Measurements from ENCODE around the gene CLEC18C.

CLEC18C gene

DNA sequence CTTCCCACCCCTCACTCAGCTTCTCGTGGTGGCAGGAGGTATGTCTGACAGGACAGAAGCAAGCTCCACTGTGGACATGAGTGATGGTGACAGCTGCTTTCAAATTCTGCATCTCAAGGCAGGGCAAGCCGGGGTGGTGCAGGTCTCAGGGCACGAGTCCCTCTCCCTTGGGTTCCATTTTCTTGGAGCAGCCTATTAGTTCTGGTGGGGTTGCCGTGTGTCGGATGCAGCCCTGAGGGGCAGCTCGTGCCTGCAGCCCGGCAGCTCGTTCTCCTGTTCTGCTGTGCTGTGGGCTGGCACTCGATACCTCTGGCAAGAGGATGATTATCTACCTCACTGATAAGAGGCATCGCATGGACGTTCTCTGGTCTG is 16.5 kb upstream of the CLEC18C start:
- Histone ChIP-seq H3K27me3 (replicated peaks; ENCODE audit: control insufficient read depth, insufficient read depth, low read length) (no peaks in the 10 kb centered on the region), H3K4me3 (replicated peaks; ENCODE audit: low read depth, low read length) (no peak overlapping the region), H3K36me3 (ENCODE audit: control insufficient read depth, insufficient read depth, low read length) (peaks cover 50% of the 10 kb centered on the region)
- DNase-seq (ENCODE audit: extremely low read depth, insufficient read length) = no peak
- TF ChIP-seq, protein P1, sequence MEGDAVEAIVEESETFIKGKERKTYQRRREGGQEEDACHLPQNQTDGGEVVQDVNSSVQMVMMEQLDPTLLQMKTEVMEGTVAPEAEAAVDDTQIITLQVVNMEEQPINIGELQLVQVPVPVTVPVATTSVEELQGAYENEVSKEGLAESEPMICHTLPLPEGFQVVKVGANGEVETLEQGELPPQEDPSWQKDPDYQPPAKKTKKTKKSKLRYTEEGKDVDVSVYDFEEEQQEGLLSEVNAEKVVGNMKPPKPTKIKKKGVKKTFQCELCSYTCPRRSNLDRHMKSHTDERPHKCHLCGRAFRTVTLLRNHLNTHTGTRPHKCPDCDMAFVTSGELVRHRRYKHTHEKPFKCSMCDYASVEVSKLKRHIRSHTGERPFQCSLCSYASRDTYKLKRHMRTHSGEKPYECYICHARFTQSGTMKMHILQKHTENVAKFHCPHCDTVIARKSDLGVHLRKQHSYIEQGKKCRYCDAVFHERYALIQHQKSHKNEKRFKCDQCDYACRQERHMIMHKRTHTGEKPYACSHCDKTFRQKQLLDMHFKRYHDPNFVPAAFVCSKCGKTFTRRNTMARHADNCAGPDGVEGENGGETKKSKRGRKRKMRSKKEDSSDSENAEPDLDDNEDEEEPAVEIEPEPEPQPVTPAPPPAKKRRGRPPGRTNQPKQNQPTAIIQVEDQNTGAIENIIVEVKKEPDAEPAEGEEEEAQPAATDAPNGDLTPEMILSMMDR (IDR thresholded peaks at IDR 0.05; ENCODE audit: insufficient read depth, low read length, poor library complexity, severe bottlenecking) = no peak

DNA sequence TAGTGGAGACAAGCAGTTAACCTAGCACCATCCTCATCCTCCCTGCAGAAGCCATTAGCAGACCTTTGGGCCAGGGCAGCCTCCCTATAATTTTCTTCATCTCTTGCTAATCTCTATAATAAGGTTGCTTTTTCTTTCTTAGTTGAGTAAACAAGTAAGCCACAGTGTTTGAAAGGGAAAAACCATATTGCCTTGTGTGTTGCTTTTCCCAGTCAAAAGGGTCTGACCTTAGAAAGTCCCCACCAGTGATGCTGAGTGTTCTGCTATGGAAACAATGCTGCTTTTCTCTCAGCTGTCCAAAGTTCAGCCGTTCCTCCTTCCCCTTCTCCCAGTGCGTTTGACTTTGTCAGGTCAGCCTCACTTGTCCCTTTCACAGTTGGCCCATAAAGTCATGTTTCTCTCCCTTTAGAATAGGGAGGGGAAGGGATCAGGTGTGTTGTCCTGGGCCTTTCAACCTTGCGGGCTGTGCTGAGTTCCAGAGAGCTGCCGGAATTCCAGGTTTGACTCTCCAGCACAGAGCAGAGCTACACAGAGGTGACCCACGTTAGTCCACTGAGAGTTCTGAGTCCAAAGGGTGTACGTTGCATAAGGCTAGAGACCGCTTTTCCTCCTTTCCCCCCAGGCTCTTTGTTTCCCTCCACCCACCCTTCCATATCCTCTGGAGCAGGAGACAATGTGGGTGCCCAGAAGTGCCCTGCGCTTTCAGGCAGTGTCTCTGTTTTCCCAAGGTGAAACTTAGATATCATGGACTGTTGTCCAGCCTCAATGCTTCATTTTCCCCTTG is 15.9 kb upstream of the CLEC18C start:
- H3K27me3 ChIP-seq (replicated peaks; ENCODE audit: control insufficient read depth, insufficient read depth, low read length) = no peaks in the 10 kb centered on the region
- TF ChIP-seq, protein P1 (IDR thresholded peaks at IDR 0.05; ENCODE audit: insufficient read depth, low read length, poor library complexity, severe bottlenecking) = no peak
- no peak overlapping the region for H3K4me3 ChIP-seq (replicated peaks; ENCODE audit: low read depth, low read length)
- no peak for DNase-seq (ENCODE audit: extremely low read depth, insufficient read length)
- peaks cover 49% of the 10 kb centered on the region for H3K36me3 ChIP-seq (ENCODE audit: control insufficient read depth, insufficient read depth, low read length)

DNA sequence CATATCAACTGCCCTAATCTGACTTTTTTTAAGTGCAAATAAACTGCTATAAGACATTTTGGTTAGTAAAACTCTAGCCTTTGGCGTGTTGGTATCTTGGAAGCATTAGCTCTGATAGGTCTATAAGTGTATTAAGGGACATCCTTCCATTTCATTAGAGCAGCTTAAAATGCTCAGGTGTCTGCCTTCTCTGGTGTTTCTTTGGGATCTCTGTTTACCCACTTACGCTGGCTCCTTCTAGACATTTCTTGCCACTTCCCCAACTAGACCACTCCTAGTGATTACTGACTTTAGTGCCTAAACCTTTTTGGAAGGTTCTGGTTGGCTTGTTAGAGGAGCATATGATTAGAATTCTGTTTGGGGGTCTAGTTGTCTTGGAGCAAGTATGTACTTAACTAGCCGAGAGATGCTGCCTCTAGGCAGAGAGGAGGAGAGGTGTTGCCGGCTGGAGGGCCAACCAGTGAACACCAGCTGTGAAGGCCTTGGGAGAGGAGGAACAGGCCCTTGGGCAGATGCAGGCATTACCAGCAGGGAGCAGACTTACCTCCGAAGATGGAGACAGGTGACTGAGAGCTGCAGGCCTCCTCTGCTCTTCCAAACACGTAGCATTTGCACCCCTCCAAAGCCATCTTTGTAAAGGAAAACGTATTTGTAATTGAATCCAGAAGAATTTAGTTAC is 15.2 kb upstream of the CLEC18C start:
- TF ChIP-seq, protein P1 (IDR thresholded peaks at IDR 0.05; ENCODE audit: insufficient read depth, low read length, poor library complexity, severe bottlenecking) = no peak
- Histone ChIP-seq H3K27me3 (replicated peaks; ENCODE audit: control insufficient read depth, insufficient read depth, low read length) (no peaks in the 10 kb centered on the region), H3K36me3 (ENCODE audit: control insufficient read depth, insufficient read depth, low read length) (peaks cover 44% of the 10 kb centered on the region), H3K4me3 (replicated peaks; ENCODE audit: low read depth, low read length) (no peak overlapping the region)
- no peak for DNase-seq (ENCODE audit: extremely low read depth, insufficient read length)

DNA sequence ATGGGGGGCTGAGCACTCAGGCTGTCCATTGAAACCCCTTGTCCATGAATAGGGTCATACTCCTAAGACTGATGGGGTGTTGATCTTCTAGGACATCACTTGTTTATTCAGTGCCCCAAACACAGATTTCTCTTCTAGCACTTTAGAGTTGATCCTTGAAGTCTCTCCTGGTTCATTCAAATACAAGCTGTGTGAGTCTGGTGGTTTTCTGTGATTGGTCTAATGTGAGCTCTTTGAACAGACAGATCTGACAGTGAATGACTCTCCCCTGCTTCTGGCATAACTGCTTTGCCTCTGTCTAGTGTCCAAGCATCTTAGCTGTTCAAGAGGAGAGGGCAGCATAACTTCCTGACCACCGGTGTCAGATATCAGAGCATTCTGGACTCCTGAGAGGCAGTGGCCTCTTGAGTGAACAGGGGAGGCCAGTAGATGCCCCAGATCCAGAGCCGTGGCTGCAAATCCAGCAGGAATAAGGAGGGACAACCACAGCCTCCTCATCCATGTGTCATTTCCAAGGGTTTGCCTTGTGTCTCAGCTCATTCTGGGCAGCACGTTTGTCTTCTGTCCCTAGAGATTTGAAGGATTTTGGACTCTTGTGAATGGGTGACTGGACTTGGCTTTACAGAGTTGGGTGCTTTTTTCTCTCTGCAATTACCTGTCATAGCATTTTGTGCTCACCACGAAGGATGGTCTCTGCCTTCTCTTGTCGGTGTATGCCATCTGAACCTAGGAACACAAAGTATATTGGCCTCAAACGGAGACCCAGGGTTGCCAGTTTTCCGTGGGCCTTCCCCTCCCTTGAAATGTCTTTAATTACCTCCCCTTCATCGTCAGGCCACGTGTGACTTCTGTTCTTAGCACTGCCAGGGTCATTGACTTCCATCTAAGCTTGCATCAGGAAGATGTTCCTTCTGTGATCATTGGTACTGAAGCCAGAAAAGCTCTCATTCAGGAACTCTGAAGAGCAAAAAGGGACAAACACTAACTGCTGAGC is 13.9 kb upstream of the CLEC18C start:
- no peak overlapping the region for H3K4me3 ChIP-seq (replicated peaks; ENCODE audit: low read depth, low read length)
- H3K36me3 ChIP-seq (ENCODE audit: control insufficient read depth, insufficient read depth, low read length) = peaks cover 43% of the 10 kb centered on the region
- no peak for DNase-seq (ENCODE audit: extremely low read depth, insufficient read length)
- no peaks in the 10 kb centered on the region for H3K27me3 ChIP-seq (replicated peaks; ENCODE audit: control insufficient read depth, insufficient read depth, low read length)
- TF ChIP-seq, protein P1 (IDR thresholded peaks at IDR 0.05; ENCODE audit: insufficient read depth, low read length, poor library complexity, severe bottlenecking) = no peak

DNA sequence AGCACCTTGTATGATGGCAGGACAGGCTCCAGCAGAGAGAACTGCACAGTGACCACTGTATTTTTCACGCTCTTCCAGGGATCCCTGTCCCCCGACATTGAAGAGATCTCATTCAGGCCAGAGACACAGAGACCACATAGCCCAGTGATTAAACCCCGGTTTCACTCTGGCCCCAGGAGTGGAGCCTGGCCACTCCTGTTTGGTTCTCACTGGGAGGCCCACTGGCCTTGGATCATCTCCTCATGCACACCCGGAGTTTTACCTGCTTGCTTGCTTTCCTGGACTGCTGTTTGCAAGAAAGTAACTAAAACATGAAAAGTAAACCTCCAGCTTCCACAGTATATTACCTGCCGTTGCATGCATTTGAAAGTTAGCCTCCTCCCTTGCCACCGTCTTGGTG is 13.2 kb upstream of the CLEC18C start:
- DNase-seq (ENCODE audit: extremely low read depth, insufficient read length) = no peak
- Histone ChIP-seq H3K4me3 (replicated peaks; ENCODE audit: low read depth, low read length) (no peak overlapping the region), H3K36me3 (ENCODE audit: control insufficient read depth, insufficient read depth, low read length) (peaks cover 43% of the 10 kb centered on the region), H3K27me3 (replicated peaks; ENCODE audit: control insufficient read depth, insufficient read depth, low read length) (no peaks in the 10 kb centered on the region)
- TF ChIP-seq, protein P1 (IDR thresholded peaks at IDR 0.05; ENCODE audit: insufficient read depth, low read length, poor library complexity, severe bottlenecking) = no peak

Measured in GM06990 (cell line).